ENCODE results near the gene SNPH. TPM values are rescaled to one million over a fixed set of nuclear protein-coding genes. Genes with fewer than 3 reads are reported as not detected.

SNPH gene
- total RNA-seq, 2 experiments from 2014 or later: 12.8 to 13.0 TPM

DNA sequence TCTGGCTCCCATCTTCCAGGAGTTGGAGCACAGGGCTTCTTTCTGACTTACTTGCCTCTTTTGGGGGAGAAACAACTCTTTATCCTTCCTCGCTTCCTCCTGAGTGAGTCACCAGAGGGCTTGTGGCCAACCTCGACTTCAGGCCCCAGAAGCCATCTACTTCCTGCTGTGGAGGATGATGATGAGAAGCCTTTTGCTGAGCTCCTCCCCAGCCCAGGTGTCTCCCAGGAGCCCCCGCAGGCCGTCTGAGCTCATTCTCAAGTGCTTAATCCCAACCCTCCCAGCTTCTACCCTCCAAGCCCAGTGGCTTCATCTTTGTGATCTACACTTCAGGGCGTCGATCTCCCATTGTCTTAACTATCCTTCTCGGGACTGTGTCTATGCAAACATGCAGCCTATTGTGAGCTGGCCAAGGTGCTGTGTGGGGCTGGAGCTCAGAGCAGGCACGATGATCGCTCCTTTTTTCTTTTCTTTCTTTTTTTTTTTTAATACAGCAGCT lies 35.0 kb downstream of the SNPH start:
- TF ChIP-seq, protein P1, sequence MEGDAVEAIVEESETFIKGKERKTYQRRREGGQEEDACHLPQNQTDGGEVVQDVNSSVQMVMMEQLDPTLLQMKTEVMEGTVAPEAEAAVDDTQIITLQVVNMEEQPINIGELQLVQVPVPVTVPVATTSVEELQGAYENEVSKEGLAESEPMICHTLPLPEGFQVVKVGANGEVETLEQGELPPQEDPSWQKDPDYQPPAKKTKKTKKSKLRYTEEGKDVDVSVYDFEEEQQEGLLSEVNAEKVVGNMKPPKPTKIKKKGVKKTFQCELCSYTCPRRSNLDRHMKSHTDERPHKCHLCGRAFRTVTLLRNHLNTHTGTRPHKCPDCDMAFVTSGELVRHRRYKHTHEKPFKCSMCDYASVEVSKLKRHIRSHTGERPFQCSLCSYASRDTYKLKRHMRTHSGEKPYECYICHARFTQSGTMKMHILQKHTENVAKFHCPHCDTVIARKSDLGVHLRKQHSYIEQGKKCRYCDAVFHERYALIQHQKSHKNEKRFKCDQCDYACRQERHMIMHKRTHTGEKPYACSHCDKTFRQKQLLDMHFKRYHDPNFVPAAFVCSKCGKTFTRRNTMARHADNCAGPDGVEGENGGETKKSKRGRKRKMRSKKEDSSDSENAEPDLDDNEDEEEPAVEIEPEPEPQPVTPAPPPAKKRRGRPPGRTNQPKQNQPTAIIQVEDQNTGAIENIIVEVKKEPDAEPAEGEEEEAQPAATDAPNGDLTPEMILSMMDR (IDR thresholded peaks at IDR 0.05): no peak
- Histone ChIP-seq H3K27me3 (ENCODE audit: control insufficient read depth in 1 of 2, insufficient read depth in 2 of 2, low read length in 2 of 2) (no peaks in the 10 kb centered on the region), H3K36me3 (ENCODE audit: insufficient read depth, low read length) (peaks cover 21% of the 10 kb centered on the region), H3K27ac (ENCODE audit: low read depth in 1 of 2, low read length in 2 of 2) (peak overlapping the region; percentile 25 to 42), H3K4me3 (ENCODE audit: low read length) (no peak overlapping the region), H3K9me3 (ENCODE audit: control insufficient read depth in 1 of 2, insufficient read depth in 1 of 2, low read length in 2 of 2) (no peaks in the 10 kb centered on the region), H3K4me1 (ENCODE audit: insufficient read depth, low read length) (peaks cover 20% of the 10 kb centered on the region)
- Mint-ChIP-seq H3K27ac (peak overlapping the region; percentile 81), H3K4me3 (peak overlapping the region; percentile 57), H3K36me3 (ENCODE audit: low read depth) (peaks cover 55% of the 10 kb centered on the region), H3K4me1 (ENCODE audit: low read depth) (peaks cover 27% of the 10 kb centered on the region), H3K9me3 (no peaks in the 10 kb centered on the region), H3K27me3 (no peaks in the 10 kb centered on the region)
- ATAC-seq (ENCODE audit: poor library complexity) (peak; percentile 89), DNase-seq (peak; percentile 21 to 76 (median 52))
- intact Hi-C loops (cut with DNase I, micrococcal nuclease): no loop called here
- ChIA-PET CTCF (interaction anchor here (0.8 to 1.1 kb wide), 2 partner anchors 15 to 192 kb away, joined by 3 to 4 read pairs; no protein-coding TSS in a partner anchor), POLR2A (interaction anchor here (0.5 to 1.7 kb wide), 6 partner anchors 14 to 492 kb away, joined by 3 to 11 read pairs (median 4); partner anchors contain the start of gene RAD21L1)

DNA sequence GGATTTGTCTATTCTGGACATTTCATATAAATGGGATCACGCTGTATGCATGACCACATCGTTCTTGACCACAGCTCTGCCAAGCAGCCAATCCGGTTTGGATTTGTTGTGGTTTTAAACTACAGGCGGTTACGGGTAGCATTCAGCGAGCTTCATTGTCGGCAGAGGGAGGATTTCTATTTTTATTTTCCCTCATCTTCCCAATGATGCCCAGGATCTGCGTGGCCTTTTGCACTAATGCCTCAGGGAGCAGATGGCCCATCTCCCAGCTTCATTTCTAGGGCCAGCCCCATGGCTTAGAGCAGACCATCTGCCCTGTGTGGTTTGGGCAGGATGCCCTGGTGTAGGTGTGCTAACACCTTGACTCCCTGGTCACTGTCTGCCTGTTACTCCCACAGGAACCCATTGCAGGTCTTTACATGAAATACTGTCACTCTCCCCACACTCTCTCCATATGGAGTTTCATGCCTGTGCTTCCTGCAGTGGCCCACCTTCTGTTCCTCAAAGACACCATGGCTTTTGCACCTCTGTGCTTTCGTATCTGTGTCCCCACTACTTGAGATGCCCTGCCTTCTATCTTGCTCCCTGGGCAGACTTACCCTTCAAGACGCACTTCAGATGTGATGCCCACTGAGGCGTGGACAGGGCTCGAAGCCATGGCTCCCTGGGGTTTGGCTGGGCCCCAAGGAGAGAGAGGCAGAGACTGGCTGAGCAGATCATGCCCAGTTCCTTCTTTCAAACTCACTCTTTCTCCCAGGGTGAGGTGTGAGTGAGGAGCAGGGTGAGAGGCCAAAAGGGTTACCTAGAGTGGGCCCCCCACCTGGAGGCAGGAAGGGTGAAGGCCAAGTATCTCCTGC lies 36.8 kb downstream of the SNPH start:
- DNase-seq: no peak
- no peak overlapping the region for H3K27ac ChIP-seq (ENCODE audit: low read depth in 1 of 2, low read length in 2 of 2)
- no peaks in the 10 kb centered on the region for H3K9me3 Mint-ChIP-seq
- H3K27ac Mint-ChIP-seq: no peak overlapping the region
- no peak overlapping the region for H3K4me3 Mint-ChIP-seq
- H3K36me3 Mint-ChIP-seq (ENCODE audit: low read depth): peaks cover 51% of the 10 kb centered on the region
- H3K9me3 ChIP-seq (ENCODE audit: control insufficient read depth in 1 of 2, insufficient read depth in 1 of 2, low read length in 2 of 2): no peaks in the 10 kb centered on the region
- H3K36me3 ChIP-seq (ENCODE audit: insufficient read depth, low read length): peaks cover 19% of the 10 kb centered on the region
- intact Hi-C loops (cut with DNase I, micrococcal nuclease): no loop called here
- H3K4me1 ChIP-seq (ENCODE audit: insufficient read depth, low read length): peaks cover 20% of the 10 kb centered on the region
- ATAC-seq (ENCODE audit: poor library complexity): no peak
- TF ChIP-seq, protein P1 (IDR thresholded peaks at IDR 0.05): no peak
- no peaks in the 10 kb centered on the region for H3K27me3 ChIP-seq (ENCODE audit: control insufficient read depth in 1 of 2, insufficient read depth in 2 of 2, low read length in 2 of 2)
- ChIA-PET CTCF (no interaction called here), POLR2A (no interaction called here)
- no peaks in the 10 kb centered on the region for H3K27me3 Mint-ChIP-seq
- H3K4me3 ChIP-seq (ENCODE audit: low read length): no peak overlapping the region
- peaks cover 27% of the 10 kb centered on the region for H3K4me1 Mint-ChIP-seq (ENCODE audit: low read depth)

DNA sequence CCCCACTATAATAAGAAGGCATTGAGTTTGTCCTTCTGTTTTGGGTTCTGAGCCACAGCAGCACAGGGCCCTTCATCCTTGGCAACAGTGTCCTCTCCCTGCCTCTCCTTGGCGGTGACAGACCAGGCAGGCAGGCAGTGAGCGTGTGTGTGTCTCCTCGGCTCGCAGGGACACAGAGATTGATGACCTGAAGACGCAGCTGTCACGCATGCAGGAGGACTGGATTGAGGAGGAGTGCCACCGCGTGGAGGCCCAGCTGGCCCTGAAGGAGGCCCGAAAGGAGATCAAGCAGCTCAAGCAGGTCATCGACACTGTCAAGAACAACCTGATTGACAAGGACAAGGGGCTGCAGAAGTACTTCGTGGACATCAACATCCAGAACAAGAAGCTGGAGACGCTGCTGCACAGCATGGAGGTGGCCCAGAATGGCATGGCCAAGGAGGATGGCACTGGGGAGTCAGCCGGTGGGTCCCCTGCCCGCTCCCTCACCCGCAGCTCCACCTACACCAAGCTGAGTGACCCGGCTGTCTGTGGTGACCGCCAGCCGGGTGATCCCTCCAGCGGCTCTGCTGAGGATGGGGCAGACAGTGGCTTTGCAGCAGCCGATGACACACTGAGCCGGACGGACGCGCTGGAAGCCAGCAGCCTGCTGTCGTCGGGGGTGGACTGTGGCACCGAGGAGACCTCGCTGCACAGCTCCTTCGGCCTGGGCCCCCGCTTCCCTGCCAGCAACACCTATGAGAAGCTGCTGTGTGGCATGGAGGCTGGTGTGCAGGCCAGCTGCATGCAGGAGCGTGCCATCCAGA lies 38.8 kb downstream of the SNPH start:
- no peaks in the 10 kb centered on the region for H3K27me3 ChIP-seq (ENCODE audit: control insufficient read depth in 1 of 2, insufficient read depth in 2 of 2, low read length in 2 of 2)
- peaks cover 15% of the 10 kb centered on the region for H3K4me1 ChIP-seq (ENCODE audit: insufficient read depth, low read length)
- ChIA-PET POLR2A (interaction anchor here (0.6 kb wide), 1 partner anchor 546 kb away, joined by 4 read pairs; no protein-coding TSS in a partner anchor), CTCF (no interaction called here)
- no peaks in the 10 kb centered on the region for H3K9me3 Mint-ChIP-seq
- peaks cover 14% of the 10 kb centered on the region for H3K36me3 ChIP-seq (ENCODE audit: insufficient read depth, low read length)
- ATAC-seq (ENCODE audit: poor library complexity) (no peak), DNase-seq (no peak)
- H3K4me3 ChIP-seq (ENCODE audit: low read length): no peak overlapping the region
- H3K27ac Mint-ChIP-seq: no peak overlapping the region
- H3K4me1 Mint-ChIP-seq (ENCODE audit: low read depth): peaks cover 20% of the 10 kb centered on the region
- H3K4me3 Mint-ChIP-seq: no peak overlapping the region
- no peak overlapping the region for H3K27ac ChIP-seq (ENCODE audit: low read depth in 1 of 2, low read length in 2 of 2)
- intact Hi-C loops (cut with DNase I, micrococcal nuclease): no loop called here
- TF ChIP-seq, protein P1 (IDR thresholded peaks at IDR 0.05): no peak
- no peaks in the 10 kb centered on the region for H3K27me3 Mint-ChIP-seq
- H3K36me3 Mint-ChIP-seq (ENCODE audit: low read depth): peaks cover 43% of the 10 kb centered on the region
- no peaks in the 10 kb centered on the region for H3K9me3 ChIP-seq (ENCODE audit: control insufficient read depth in 1 of 2, insufficient read depth in 1 of 2, low read length in 2 of 2)

All from CD4-positive, alpha-beta T cell (primary cell).